GM19397 (cell line): Measurements from ENCODE around the gene FREY1.
A peak's percentile ranks its signal among the peaks of the same experiment; 100 is the strongest.

Experiments
- ATAC-seq: cut with Tn5 transposase; IDR thresholded peaks from one replicate; pipeline ENCODE4 v1.9.1; 2021; ENCODE audit warnings: mild to moderate bottlenecking, moderate library complexity; ENCODE audit not compliant: unreplicated experiment

FREY1 gene

GRCh38 chr11:45897556-45897955, 9.5 kb downstream of the FREY1 start:
- ATAC-seq: no peak

DNA sequence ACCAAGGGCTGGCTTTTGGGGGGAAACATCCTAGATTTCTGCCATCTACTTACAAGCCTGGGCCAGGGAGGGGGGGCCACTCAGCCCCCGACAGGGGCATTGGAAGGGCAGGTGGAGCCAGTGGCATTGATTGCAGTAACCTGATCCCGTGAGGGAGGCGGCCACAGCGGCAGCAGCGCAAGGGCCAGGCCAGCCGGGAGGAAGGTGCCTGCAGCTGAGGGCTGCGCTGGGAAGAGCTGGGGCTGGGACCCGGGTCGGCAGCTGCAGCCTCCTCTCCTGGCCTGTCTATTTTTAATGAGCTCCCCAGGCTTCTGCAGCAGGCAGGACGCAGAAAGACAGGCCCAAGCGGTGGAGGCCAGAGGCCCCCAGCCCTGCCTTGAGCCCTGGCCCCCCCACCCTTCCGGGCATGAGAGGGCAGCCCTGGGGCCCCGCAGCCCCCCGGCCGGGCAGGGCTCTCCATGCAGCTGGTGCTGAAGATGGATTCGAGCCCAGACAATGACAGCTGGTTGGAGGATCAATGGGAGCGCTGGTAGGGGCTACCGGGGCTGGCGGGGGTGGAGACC, 10.6 kb downstream of the FREY1 start:
- ATAC-seq: no peak

DNA sequence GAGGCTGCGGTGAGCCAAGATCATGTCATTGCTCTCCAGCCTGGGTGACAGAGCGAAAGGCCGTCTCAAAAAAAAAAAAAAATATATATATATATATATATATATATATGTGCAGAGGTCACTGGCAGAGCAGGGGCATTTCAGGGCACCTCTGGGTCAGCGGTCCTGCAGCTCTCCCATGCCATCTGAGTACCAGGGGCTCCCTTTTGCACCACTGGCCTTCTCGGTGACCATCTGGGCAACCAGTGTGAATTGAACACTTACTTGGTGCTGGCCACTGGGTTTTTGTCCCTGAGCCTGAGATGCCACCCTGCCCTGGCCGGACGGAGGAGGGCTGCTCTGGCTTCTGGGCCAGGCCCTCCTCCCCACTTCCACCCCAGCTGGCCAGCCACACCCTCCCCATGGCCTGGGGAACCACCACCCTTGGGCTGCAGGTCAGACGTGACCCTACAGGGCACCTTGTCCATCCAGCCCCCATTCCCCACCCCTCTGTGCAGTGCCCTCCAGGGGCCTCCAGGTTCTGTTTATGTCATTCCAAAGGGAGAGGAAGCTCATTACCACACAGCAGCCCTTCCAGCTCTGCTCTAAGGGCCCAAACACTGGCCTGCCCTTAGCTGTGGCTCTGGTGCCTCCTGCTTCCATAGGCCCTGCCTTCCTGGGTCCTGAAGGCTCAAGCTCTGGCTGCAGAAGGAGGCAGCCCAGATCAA, 11.4 kb downstream of the FREY1 start:
- no peak for ATAC-seq

DNA sequence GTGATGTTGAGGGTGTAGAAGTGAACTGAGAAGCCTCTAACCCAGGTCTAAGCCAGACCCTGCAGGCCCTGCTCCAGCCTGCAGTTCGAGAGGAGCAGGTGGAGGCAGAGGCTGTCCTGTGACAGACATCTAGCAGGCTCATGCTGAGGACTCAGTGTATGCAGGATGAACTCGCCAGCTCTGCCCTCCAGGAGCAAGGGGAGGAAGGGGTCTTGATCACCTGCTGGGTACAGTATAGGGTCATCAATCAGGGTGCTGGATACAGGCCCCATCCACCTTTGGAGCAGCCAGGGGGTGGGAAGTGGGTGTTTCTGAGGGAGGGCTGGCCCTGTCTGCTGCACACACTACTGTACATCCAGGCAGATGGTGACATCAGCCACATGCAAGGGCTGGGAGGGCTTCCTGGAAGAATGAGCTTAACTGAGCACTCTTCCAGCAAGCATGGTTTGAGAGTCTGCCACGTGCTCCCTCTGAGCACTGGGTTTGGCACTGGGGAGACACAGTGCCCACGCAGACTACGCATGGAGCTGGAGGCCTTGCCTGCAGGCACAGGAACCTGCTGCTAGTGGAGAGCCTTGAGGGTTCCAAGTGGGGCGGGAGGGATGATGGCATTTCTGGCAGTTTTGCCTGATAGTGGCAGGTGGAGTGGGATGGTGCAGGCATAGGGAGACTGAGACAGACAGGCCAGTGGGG, 12.4 kb downstream of the FREY1 start:
- ATAC-seq: no peak

GRCh38 chr11:45892856-45893255, 14.2 kb downstream of the FREY1 start:
- ATAC-seq: no peak

DNA sequence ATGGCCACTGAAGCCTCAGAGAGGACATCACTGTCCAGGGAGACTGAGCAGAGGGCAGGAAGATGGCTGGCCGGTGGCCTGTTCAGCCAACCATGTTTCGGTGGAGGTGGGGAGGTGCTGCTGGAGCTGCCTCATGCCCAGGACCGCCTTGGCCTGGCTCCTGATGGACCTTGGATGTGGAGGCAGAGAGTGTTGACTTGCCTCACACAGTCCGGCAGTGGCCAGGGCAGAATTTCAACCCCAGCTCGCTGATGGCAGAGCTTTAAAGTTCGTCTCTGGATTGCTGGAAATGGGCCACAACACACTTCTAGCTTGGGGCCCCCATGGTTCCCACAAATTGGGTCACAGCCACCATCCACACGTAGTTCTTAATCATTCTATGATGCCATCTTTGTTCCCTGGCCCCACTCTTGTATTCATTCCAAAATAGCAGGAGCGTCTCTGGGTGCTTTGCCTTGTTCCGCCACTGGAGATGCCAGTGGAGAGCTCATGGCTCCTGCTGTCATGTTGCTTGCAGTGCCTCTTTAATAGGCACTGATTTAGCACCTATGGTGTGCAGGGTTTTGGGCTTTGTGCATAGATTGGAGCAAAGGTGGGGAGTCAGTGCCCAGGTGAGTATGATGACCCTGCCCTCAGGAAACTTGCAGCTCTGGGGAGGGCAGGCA, 16.1 kb downstream of the FREY1 start:
- ATAC-seq: no peak

GRCh38 chr11:45889966-45890365, 17.1 kb downstream of the FREY1 start:
- ATAC-seq: no peak

GRCh38 chr11:45889555-45889954, 17.5 kb downstream of the FREY1 start:
- no peak for ATAC-seq

- ATAC-seq: no peak
These were observed 19.5 kb downstream of the FREY1 start for GRCh38 chr11:45887587-45887986.

- ATAC-seq: no peak
These were observed 20.1 kb downstream of the FREY1 start for GRCh38 chr11:45886816-45887520.

DNA sequence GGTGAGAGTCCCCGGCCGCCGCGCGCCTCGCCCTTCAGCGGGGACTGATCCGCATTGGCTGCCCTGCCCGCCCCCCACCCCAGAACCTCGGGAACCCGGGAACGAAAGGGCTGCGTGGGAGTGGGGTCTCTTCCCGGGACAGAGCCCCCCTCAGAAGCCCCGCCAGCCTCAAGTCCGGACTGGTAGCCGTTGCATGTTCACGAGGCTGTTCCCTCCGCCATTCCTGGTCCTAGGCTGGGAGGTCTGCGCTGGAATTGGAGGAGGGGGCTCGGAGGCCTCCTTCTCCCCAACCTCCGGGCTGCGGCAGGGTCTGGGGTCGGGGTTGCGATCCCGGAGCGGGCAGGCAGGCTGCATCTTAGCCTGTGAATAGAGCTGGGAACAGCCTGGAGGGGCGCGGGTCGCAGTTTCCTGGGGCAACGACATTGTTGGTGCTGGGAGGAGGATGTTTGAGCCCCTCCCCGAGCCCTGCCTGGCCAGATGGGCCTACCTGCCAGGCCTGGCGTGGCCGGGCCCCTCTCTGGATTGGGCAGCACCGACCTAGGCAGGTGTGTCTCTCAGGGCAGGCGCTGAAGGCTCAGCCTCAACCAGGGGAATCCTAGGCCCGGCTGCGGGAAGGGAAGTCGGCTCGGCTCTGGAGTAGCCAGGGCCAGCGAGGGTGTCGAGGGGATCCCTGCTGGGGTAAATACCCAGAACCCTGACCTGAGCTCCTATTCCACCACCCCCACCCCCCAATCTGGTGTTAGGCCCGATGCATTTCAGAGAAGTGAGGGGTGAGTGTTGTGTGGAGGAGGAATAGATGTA, 20.9 kb downstream of the FREY1 start:
- ATAC-seq: no peak

DNA sequence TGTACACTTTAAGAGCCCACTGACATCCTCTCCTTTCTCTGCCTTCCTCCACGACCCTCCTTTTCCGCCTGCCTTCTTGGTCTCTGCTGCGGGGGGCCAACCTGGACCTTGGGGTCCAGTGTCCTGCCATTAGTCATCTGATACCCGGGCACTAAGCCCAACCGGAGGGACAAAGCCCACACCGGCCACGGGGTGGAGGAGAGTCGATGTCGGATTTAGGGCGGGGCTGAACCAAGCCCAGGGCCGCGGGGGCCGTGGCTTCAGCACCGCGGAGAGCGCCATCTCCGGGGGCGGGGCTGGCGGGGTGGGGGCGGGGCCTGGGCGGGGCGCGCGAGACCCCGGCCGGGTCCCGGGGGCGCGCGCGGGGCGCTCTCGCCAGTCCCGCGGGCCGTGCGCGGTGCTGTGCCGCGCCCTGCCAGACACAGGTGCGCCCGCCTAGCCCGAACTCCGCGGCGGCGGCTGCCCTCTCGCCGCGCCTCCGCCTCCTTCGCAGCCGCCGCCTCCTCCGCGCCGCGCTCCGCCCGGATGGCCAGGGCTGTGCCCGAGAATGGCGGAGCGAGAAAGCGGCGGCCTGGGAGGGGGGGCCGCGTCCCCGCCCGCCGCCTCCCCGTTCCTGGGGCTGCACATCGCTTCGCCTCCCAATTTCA, 21.7 kb downstream of the FREY1 start, which contains the start of gene MAPK8IP1:
Gene MAPK8IP1, plus strand, starts transcription at position 378 of the 647 bp plus-strand sequence. Its CDS starts 170 bp downstream, at position 548.
- peak; percentile 79 for ATAC-seq

GRCh38 chr11:45884596-45885185, 22.4 kb downstream of the FREY1 start:
- ATAC-seq: no peak

DNA sequence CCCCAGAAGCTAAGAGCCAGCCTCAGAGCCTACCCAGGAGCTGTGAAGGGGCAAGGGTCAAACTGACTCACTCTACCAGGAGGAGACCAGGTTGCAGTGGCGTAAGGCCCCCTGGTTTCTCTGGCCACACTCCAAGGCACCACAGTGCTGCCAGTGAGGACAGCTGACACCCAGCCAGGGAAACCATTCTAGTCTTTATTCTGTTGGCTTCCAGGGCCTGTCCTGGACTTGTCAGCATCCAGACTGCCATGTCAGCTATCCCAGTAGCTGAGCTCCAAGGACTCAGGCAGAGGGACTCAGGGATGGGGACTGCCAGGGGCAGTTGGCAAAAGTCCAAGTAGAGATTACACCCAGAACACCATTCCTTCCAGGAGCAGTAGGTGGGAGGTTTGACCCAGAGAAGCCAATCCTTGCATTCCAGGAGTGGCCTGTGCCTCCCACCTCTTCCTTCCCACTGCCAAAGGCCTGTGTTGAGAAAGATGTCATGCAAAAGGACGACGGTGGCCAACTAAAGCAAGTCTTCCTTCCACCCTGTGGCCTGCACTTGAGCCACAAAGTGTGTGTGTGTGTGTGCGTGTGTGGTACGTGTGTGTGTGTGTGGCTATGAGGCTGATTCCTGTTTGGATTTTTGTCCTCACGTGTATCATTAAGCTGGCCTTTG, 25.2 kb downstream of the FREY1 start:
- no peak for ATAC-seq

DNA sequence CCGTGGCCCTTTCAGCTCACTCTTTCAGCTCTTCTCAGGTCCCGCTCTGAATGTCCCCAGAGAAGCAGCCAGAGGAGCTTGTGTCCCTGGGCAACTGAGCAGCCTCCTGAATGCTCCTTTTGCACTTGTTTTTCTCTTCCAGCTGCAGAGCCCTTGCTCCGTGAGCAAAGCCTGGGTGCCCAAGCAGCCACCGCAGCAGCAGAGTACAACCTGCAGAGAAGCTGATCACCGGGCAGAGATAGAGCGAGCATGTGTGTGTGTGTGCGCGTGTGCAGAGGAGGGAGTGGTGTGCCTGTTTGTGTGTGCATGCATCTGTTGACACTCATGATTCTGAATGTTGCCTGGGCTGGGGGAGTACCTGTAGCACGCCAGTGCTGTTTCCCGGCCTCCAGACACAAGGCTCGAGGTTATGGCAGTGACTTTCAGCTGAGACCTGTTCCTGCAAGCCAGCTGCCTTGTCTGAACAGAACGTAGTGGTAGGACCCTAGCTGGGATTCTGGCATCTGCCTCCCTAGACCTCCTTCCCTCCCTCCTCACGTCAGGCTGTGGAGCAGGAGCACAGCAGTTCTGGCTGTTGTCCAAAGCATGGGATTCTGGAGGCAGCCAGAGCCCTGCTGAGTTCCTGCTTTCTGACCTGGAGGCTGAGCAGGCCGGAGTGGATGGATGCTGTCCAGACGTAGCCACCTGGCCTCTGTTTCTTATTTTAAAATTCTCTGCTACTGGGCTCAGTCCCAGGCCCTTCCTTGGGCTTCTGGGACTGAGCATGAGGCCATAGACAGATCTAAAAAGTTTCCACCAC, 26.1 kb downstream of the FREY1 start:
- ATAC-seq: no peak

DNA sequence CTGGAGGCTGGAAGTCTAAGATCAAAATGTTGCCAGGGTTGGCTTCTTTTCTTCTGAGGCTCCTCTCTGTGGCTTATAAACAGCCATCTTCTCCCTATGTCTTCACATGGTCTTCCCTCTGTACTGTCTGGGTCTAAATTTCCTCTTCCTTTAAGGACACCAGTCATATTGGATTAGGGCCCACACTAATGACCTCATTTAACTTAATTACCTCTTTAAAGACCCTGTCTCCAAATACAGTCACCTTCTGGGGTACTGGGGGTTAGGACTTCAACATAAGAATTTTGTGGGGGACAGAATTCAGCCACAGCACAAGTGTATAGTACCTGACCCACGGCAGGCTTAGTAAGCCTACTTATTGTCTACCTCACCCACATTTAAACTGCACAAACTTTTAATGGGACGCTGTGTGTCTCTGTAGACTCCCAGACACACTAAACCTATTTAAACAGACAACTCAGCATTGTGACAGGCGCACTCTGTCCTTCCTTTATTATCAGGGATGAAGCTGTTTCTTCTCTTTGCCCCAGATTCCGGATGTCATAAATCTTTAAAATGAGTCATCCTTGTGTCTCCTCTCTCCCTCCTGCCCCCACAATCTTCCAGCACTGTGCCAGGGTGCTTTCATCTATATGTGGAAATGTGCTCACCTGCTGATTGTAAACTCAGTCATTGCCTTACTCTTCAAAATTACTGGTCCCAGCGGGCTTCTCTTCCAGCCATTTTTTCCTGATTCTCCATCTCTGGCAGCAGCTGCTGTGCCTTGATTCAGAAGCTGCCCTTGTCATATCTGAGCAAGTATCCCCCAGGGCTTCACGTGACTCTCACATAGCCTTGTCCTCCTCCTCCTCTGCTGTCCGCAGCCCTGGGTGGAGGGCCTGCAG, 27.0 kb downstream of the FREY1 start:
- no peak for ATAC-seq

- ATAC-seq: no peak
These were observed 29.2 kb downstream of the FREY1 start for GRCh38 chr11:45877845-45878244.
